Measurements from ENCODE around the gene PARD3B. TPM values are rescaled to one million over a fixed set of nuclear protein-coding genes. Genes with fewer than 3 reads are reported as not detected.

PARD3B gene
- total RNA-seq, 1 experiment from 2014 or later: 10.1 TPM

GRCh38 chr2:205505371-205505770 is 960.1 kb downstream of the PARD3B start:
- no peaks in the 10 kb centered on the region for H3K36me3 Mint-ChIP-seq (ENCODE audit: insufficient read depth, unreplicated experiment)
- no TSS peak for BruUV-seq (replicated peaks)
- H3K4me3 Mint-ChIP-seq (ENCODE audit: low read depth, unreplicated experiment): no peak overlapping the region
- no peak for DNase-seq
- intact Hi-C loops (cut with micrococcal nuclease; ENCODE audit: unreplicated experiment): no loop called here
- peaks cover 3% of the 10 kb centered on the region for H3K4me1 Mint-ChIP-seq (ENCODE audit: low read depth, unreplicated experiment)
- no peak overlapping the region for H3K27ac Mint-ChIP-seq (ENCODE audit: unreplicated experiment)
- no peak for TF ChIP-seq CTCF (IDR thresholded peaks at IDR 0.05; ENCODE audit: unreplicated experiment)
- H3K9me3 Mint-ChIP-seq (ENCODE audit: low read depth, unreplicated experiment): no peaks in the 10 kb centered on the region
- H3K27me3 Mint-ChIP-seq (ENCODE audit: unreplicated experiment): no peaks in the 10 kb centered on the region
- CTCF ChIA-PET: no interaction called here

DNA sequence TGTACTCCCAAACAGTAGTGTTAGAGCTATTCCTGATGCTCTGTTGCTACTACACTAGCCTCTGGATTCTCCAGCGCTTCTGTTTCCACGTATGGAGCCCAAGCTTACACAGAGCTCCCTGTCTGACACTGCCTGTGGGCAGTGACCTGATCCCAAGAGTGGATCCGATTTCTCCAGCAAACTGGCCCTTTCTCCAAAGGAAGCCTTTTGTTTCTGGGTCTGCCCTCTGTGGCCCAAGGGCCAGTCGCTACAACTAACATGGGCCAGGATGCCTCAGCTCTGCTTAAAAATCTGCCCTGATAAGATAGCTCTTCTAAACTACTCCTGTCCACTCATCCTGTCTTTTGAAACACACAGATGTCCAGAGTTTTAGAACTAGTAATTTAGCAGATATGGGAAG is 964.4 kb downstream of the PARD3B start:
- Mint-ChIP-seq H3K4me1 (ENCODE audit: low read depth, unreplicated experiment) (peaks cover 10% of the 10 kb centered on the region), H3K4me3 (ENCODE audit: low read depth, unreplicated experiment) (no peak overlapping the region), H3K9me3 (ENCODE audit: low read depth, unreplicated experiment) (no peaks in the 10 kb centered on the region), H3K27ac (ENCODE audit: unreplicated experiment) (no peak overlapping the region), H3K36me3 (ENCODE audit: insufficient read depth, unreplicated experiment) (no peaks in the 10 kb centered on the region), H3K27me3 (ENCODE audit: unreplicated experiment) (no peaks in the 10 kb centered on the region)
- BruUV-seq (replicated peaks): no TSS peak
- intact Hi-C loops (cut with micrococcal nuclease; ENCODE audit: unreplicated experiment): no loop called here
- CTCF ChIA-PET: no interaction called here
- no peak for DNase-seq
- TF ChIP-seq CTCF (IDR thresholded peaks at IDR 0.05; ENCODE audit: unreplicated experiment): no peak

- no peak for DNase-seq
- H3K9me3 Mint-ChIP-seq (ENCODE audit: low read depth, unreplicated experiment): no peaks in the 10 kb centered on the region
- H3K36me3 Mint-ChIP-seq (ENCODE audit: insufficient read depth, unreplicated experiment): no peaks in the 10 kb centered on the region
- no peak overlapping the region for H3K4me3 Mint-ChIP-seq (ENCODE audit: low read depth, unreplicated experiment)
- intact Hi-C loops (cut with micrococcal nuclease; ENCODE audit: unreplicated experiment): no loop called here
- TF ChIP-seq CTCF (IDR thresholded peaks at IDR 0.05; ENCODE audit: unreplicated experiment): no peak
- CTCF ChIA-PET: no interaction called here
- H3K4me1 Mint-ChIP-seq (ENCODE audit: low read depth, unreplicated experiment): peaks cover 10% of the 10 kb centered on the region
- H3K27ac Mint-ChIP-seq (ENCODE audit: unreplicated experiment): no peak overlapping the region
- no peaks in the 10 kb centered on the region for H3K27me3 Mint-ChIP-seq (ENCODE audit: unreplicated experiment)
- no TSS peak for BruUV-seq (replicated peaks)
These were observed 965.1 kb downstream of the PARD3B start for GRCh38 chr2:205510345-205510744.

- H3K4me1 Mint-ChIP-seq (ENCODE audit: low read depth, unreplicated experiment): peaks cover 10% of the 10 kb centered on the region
- no peak overlapping the region for H3K27ac Mint-ChIP-seq (ENCODE audit: unreplicated experiment)
- intact Hi-C loops (cut with micrococcal nuclease; ENCODE audit: unreplicated experiment): no loop called here
- H3K4me3 Mint-ChIP-seq (ENCODE audit: low read depth, unreplicated experiment): no peak overlapping the region
- no peaks in the 10 kb centered on the region for H3K9me3 Mint-ChIP-seq (ENCODE audit: low read depth, unreplicated experiment)
- no peaks in the 10 kb centered on the region for H3K36me3 Mint-ChIP-seq (ENCODE audit: insufficient read depth, unreplicated experiment)
- TF ChIP-seq CTCF (IDR thresholded peaks at IDR 0.05; ENCODE audit: unreplicated experiment): no peak
- no peak for DNase-seq
- CTCF ChIA-PET: no interaction called here
- BruUV-seq (replicated peaks): no TSS peak
- no peaks in the 10 kb centered on the region for H3K27me3 Mint-ChIP-seq (ENCODE audit: unreplicated experiment)
These were observed 965.9 kb downstream of the PARD3B start for GRCh38 chr2:205511221-205511620.

- BruUV-seq (replicated peaks): no TSS peak
These were observed 966.4 kb downstream of the PARD3B start for GRCh38 chr2:205511641-205512040.

More at GRCh38 chr2:205511641-205512040, 966.4 kb downstream of the PARD3B start:
- DNase-seq: no peak
- CTCF ChIA-PET: no interaction called here
- no peaks in the 10 kb centered on the region for H3K9me3 Mint-ChIP-seq (ENCODE audit: low read depth, unreplicated experiment)
- H3K36me3 Mint-ChIP-seq (ENCODE audit: insufficient read depth, unreplicated experiment): no peaks in the 10 kb centered on the region
- intact Hi-C loops (cut with micrococcal nuclease; ENCODE audit: unreplicated experiment): no loop called here
- no peak overlapping the region for H3K4me3 Mint-ChIP-seq (ENCODE audit: low read depth, unreplicated experiment)
- no peak overlapping the region for H3K27ac Mint-ChIP-seq (ENCODE audit: unreplicated experiment)
- TF ChIP-seq CTCF (IDR thresholded peaks at IDR 0.05; ENCODE audit: unreplicated experiment): no peak
- peaks cover 10% of the 10 kb centered on the region for H3K4me1 Mint-ChIP-seq (ENCODE audit: low read depth, unreplicated experiment)
- H3K27me3 Mint-ChIP-seq (ENCODE audit: unreplicated experiment): no peaks in the 10 kb centered on the region
